ENCODE measurements around the gene SSR3. TPM values are rescaled to one million over a fixed set of nuclear protein-coding genes. Genes with fewer than 3 reads are reported as not detected.

Gene SSR3
- total and polyA plus RNA-seq, 9 of the 15 experiments (the other 6 are each of a cell fraction or from before 2014, with no cell fraction given) = 104 to 464 (median 307) TPM

- TF ChIP-seq GTF2B (IDR thresholded peaks at IDR 0.05; ENCODE audit: extremely low read depth, insufficient read length) = no peak
- no peak for TF ChIP-seq PURB (CRISPR knock-in tag; IDR thresholded peaks at IDR 0.05; ENCODE audit: low read depth)
- TF ChIP-seq TCF15 (CRISPR knock-in tag; IDR thresholded peaks at IDR 0.05) = 0 out of 2 replicates have a peak, but pooled peaks have one; percentile 9
- no peak for TF ChIP-seq KDM4B (IDR thresholded peaks at IDR 0.05; ENCODE audit: borderline replicate concordance in 2 of 2, low read depth in 1 of 2)
- TF ChIP-seq NFXL1 (CRISPR knock-in tag; IDR thresholded peaks at IDR 0.05) = no peak
- TF ChIP-seq ZNF398 (CRISPR knock-in tag; IDR thresholded peaks at IDR 0.05) = no peak
- TF ChIP-seq RBM14 (IDR thresholded peaks at IDR 0.05; ENCODE audit: borderline replicate concordance, insufficient read depth, low read depth, low read length) = no peak
- TF ChIP-seq RAD51 (IDR thresholded peaks at IDR 0.05; ENCODE audit: borderline replicate concordance, low read depth) = no peak
- TF ChIP-seq CBX5 (IDR thresholded peaks at IDR 0.05; ENCODE audit: borderline replicate concordance, low read depth) = no peak
- no peak for TF ChIP-seq KAT7 (CRISPR knock-in tag; IDR thresholded peaks at IDR 0.05; ENCODE audit: borderline replicate concordance)
- TF ChIP-seq, protein P1, sequence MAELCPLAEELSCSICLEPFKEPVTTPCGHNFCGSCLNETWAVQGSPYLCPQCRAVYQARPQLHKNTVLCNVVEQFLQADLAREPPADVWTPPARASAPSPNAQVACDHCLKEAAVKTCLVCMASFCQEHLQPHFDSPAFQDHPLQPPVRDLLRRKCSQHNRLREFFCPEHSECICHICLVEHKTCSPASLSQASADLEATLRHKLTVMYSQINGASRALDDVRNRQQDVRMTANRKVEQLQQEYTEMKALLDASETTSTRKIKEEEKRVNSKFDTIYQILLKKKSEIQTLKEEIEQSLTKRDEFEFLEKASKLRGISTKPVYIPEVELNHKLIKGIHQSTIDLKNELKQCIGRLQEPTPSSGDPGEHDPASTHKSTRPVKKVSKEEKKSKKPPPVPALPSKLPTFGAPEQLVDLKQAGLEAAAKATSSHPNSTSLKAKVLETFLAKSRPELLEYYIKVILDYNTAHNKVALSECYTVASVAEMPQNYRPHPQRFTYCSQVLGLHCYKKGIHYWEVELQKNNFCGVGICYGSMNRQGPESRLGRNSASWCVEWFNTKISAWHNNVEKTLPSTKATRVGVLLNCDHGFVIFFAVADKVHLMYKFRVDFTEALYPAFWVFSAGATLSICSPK (IDR thresholded peaks at IDR 0.05; ENCODE audit: borderline replicate concordance) = no peak
- TF ChIP-seq KAT8 (IDR thresholded peaks at IDR 0.05; ENCODE audit: low read depth) = no peak
- TF ChIP-seq NCOR1 (IDR thresholded peaks at IDR 0.05) = peak; percentile 36
- TF ChIP-seq ZNF449 (CRISPR knock-in tag; IDR thresholded peaks at IDR 0.05) = no peak
Observed at GRCh38 chr3:156579427-156579851, 24.5 kb upstream of the SSR3 start (continued).
